IMR-90 (cell line): Measurements from ENCODE around the gene SCYL3.

Experiments used
- BHLHE40 ChIP-seq: fragments of 150-350 bp; IDR thresholded peaks from 2 replicates; pipeline ENCODE4 v1.6.1; 2016; ENCODE audit warnings: mild to moderate bottlenecking, low read depth, low read length
- CEBPB ChIP-seq: IDR thresholded peaks from 2 replicates; pipeline ENCODE4 v1.6.1; 2012; ENCODE audit warnings: low read depth, low read length, improper control_type of control experiment
- CHD1 ChIP-seq: IDR thresholded peaks from 2 replicates; pipeline ENCODE4 v1.6.1; 2012; ENCODE audit warnings: low read depth, low read length, improper control_type of control experiment
- ELK1 ChIP-seq: fragments of 150-350 bp; IDR thresholded peaks from 2 replicates; pipeline ENCODE4 v1.6.1; 2016; ENCODE audit warnings: low read depth, mild to moderate bottlenecking, low read length, moderate library complexity, borderline replicate concordance
- FOS ChIP-seq: fragments of 150-350 bp; IDR thresholded peaks from 2 replicates; pipeline ENCODE4 v1.6.1; 2016; ENCODE audit warnings: low read depth, low read length
- MXI1 ChIP-seq: IDR thresholded peaks from 2 replicates; pipeline ENCODE4 v1.6.1; 2012; ENCODE audit warnings: low read depth, mild to moderate bottlenecking, low read length, moderate library complexity, borderline replicate concordance
- POLR2A ChIP-seq: IDR thresholded peaks from 2 replicates; pipeline ENCODE4 v1.6.1; 2012; ENCODE audit warnings: mild to moderate bottlenecking, low read depth, low read length
- RAD21 ChIP-seq: IDR thresholded peaks from 2 replicates; pipeline ENCODE4 v1.6.1; 2012; ENCODE audit warnings: low read length, improper control_type of control experiment
- RFX5 ChIP-seq: IDR thresholded peaks from 2 replicates; pipeline ENCODE4 v1.8.0; 2012; ENCODE audit warnings: low read depth, mild to moderate bottlenecking, low read length, moderate library complexity
- TF ChIP-seq, protein P1 (sequence below): conservative IDR thresholded peaks from 2 replicates; pipeline ENCODE4 v1.5.1; 2012; ENCODE audit warnings: mild to moderate bottlenecking, low read depth, low read length, improper control_type of control experiment
- TF ChIP-seq, protein P2 (sequence below): fragments of 150-350 bp; IDR thresholded peaks from 2 replicates; pipeline ENCODE4 v1.6.1; 2017; ENCODE audit warnings: mild to moderate bottlenecking, antibody characterized with exemption, low read length, low read depth

DNA sequence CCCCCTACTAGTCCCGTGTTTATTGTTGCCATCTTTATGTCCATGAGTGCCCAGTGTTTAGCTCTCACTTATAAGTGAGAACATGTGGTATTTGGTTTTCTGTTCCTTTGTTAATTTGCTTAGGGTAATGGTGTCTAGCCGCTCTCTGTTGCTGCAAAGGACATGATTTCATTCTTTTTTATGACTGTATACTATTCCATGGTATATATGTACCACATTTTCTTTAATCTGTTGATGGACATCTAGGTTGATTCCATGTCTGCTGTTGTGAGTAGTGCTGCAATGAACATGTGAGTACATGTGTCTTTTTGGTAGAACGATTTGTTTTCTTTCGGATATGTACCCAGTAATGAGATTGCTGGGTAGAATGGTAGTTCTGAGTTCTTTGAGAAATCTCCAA, 54.8 kb downstream of the SCYL3 start:
- TF ChIP-seq, protein P1, sequence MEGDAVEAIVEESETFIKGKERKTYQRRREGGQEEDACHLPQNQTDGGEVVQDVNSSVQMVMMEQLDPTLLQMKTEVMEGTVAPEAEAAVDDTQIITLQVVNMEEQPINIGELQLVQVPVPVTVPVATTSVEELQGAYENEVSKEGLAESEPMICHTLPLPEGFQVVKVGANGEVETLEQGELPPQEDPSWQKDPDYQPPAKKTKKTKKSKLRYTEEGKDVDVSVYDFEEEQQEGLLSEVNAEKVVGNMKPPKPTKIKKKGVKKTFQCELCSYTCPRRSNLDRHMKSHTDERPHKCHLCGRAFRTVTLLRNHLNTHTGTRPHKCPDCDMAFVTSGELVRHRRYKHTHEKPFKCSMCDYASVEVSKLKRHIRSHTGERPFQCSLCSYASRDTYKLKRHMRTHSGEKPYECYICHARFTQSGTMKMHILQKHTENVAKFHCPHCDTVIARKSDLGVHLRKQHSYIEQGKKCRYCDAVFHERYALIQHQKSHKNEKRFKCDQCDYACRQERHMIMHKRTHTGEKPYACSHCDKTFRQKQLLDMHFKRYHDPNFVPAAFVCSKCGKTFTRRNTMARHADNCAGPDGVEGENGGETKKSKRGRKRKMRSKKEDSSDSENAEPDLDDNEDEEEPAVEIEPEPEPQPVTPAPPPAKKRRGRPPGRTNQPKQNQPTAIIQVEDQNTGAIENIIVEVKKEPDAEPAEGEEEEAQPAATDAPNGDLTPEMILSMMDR = no peak
- TF ChIP-seq POLR2A = no peak
- TF ChIP-seq CHD1 = no peak
- no peak for TF ChIP-seq RFX5
- TF ChIP-seq, protein P2, sequence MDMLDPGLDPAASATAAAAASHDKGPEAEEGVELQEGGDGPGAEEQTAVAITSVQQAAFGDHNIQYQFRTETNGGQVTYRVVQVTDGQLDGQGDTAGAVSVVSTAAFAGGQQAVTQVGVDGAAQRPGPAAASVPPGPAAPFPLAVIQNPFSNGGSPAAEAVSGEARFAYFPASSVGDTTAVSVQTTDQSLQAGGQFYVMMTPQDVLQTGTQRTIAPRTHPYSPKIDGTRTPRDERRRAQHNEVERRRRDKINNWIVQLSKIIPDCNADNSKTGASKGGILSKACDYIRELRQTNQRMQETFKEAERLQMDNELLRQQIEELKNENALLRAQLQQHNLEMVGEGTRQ = no peak
- no peak for TF ChIP-seq RAD21
- TF ChIP-seq FOS = no peak
- no peak for TF ChIP-seq MXI1
- TF ChIP-seq ELK1 = no peak
- no peak for TF ChIP-seq BHLHE40
- TF ChIP-seq CEBPB = no peak
